Neural crest cell (in vitro differentiated cells): ENCODE measurements around the gene DACH1. TPM values are rescaled to one million over a fixed set of nuclear protein-coding genes. Genes with fewer than 3 reads are reported as not detected.

Experiments
- DNase-seq: peaks from one replicate; pipeline ENCODE4 v3.0.0; 2021; ENCODE audit warnings: low read depth, mixed read lengths, low spot score
- H3K27ac Mint-ChIP-seq: one replicate; pipeline ENCODE4 v1.8.0; 2021; ENCODE audit warnings: mild to moderate bottlenecking, mixed read lengths; ENCODE audit not compliant: unreplicated experiment
- H3K27me3 Mint-ChIP-seq: 2 replicates; pipeline ENCODE4 v1.8.0; 2021; ENCODE audit warnings: low read depth, mild to moderate bottlenecking, mixed read lengths
- H3K36me3 Mint-ChIP-seq: 2 replicates; pipeline ENCODE4 v1.8.0; 2021; ENCODE audit warnings: low read depth, mild to moderate bottlenecking, mixed read lengths
- H3K4me1 Mint-ChIP-seq: 2 replicates; pipeline ENCODE4 v1.8.0; 2021; ENCODE audit warnings: mixed read lengths
- H3K4me3 Mint-ChIP-seq: one replicate; pipeline ENCODE4 v1.8.0; 2021; ENCODE audit warnings: mild to moderate bottlenecking, mixed read lengths
- H3K9me3 Mint-ChIP-seq: 2 replicates; pipeline ENCODE4 v1.8.0; 2021; ENCODE audit warnings: mixed read lengths
- total RNA-seq: library from RNA; stranded (reverse); gene quantifications from 2 replicates; pipeline ENCODE4 v1.2.1, GENCODE V29; 2021
- TF ChIP-seq, protein P1 (sequence below): fragments of 200-600 bp; sonication (generic); conservative IDR thresholded peaks from 2 replicates; pipeline ENCODE4 v1.5.0; 2021; ENCODE audit warnings: antibody characterized with exemption, mild to moderate bottlenecking

The DACH1 gene
- total RNA-seq, 1 donor from 2014 or later: 23.7 TPM

- H3K27me3 Mint-ChIP-seq: no peaks in the 10 kb centered on the region
- peaks cover under 1% of the 10 kb centered on the region for H3K36me3 Mint-ChIP-seq
- TF ChIP-seq, protein P1, sequence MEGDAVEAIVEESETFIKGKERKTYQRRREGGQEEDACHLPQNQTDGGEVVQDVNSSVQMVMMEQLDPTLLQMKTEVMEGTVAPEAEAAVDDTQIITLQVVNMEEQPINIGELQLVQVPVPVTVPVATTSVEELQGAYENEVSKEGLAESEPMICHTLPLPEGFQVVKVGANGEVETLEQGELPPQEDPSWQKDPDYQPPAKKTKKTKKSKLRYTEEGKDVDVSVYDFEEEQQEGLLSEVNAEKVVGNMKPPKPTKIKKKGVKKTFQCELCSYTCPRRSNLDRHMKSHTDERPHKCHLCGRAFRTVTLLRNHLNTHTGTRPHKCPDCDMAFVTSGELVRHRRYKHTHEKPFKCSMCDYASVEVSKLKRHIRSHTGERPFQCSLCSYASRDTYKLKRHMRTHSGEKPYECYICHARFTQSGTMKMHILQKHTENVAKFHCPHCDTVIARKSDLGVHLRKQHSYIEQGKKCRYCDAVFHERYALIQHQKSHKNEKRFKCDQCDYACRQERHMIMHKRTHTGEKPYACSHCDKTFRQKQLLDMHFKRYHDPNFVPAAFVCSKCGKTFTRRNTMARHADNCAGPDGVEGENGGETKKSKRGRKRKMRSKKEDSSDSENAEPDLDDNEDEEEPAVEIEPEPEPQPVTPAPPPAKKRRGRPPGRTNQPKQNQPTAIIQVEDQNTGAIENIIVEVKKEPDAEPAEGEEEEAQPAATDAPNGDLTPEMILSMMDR: no peak
- H3K9me3 Mint-ChIP-seq: no peaks in the 10 kb centered on the region
- DNase-seq: no peak
- no peaks in the 10 kb centered on the region for H3K4me1 Mint-ChIP-seq
- no peak overlapping the region for H3K4me3 Mint-ChIP-seq
- no peak overlapping the region for H3K27ac Mint-ChIP-seq
Measured at GRCh38 chr13:71499235-71499634, 367.8 kb downstream of the DACH1 start.

GRCh38 chr13:71493189-71493588 lies 373.8 kb downstream of the DACH1 start:
- no peak overlapping the region for H3K4me3 Mint-ChIP-seq
- no peak overlapping the region for H3K27ac Mint-ChIP-seq
- no peaks in the 10 kb centered on the region for H3K4me1 Mint-ChIP-seq
- H3K36me3 Mint-ChIP-seq: peaks cover 5% of the 10 kb centered on the region
- H3K9me3 Mint-ChIP-seq: no peaks in the 10 kb centered on the region
- no peaks in the 10 kb centered on the region for H3K27me3 Mint-ChIP-seq
- TF ChIP-seq, protein P1: no peak
- no peak for DNase-seq

DNA sequence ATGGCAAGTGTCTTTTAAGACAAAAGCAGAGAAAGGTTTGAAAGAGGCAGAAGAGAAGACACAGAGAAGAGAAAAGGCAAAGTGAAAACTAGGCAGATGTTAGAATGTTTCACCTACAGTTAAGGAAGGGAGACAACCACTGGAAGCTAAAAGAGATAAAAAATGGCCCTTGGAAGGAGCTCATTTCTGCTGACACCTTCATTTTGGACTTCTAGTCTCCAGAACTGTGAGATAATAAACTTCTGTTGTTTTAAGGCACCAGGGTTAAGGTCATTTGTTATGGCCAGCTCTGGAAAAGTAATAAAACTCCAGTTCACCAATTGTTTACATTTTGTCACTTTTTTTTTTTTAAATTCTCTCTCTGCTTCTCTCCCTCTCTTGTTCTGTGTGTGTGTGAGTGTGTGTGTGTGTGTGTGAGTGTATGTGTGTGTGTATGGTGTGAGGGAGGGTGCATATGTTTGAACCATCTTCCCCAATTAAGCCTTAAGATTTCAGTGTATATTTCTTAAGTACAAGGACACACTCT lies 374.6 kb downstream of the DACH1 start:
- H3K36me3 Mint-ChIP-seq: peaks cover 6% of the 10 kb centered on the region
- no peak for DNase-seq
- H3K9me3 Mint-ChIP-seq: no peaks in the 10 kb centered on the region
- no peak overlapping the region for H3K27ac Mint-ChIP-seq
- no peak overlapping the region for H3K4me3 Mint-ChIP-seq
- no peaks in the 10 kb centered on the region for H3K27me3 Mint-ChIP-seq
- TF ChIP-seq, protein P1: no peak
- H3K4me1 Mint-ChIP-seq: no peaks in the 10 kb centered on the region

DNA sequence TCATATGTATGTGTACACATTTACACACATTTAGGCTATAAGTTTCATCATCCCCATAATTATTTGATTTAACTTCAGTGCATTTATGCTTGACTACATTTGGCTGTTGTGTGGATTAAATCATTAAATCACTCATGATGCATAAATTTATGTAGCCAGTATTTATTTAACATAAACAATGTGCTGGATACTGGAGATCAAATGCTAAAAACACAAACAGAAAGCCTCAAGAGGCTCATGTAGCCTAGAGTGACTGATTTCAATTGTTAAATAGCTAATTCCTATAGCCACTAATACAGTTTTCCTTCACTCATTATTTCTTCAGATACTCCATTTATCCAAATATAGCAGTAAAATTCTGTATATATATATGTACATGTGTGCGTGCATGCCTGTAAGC lies 376.0 kb downstream of the DACH1 start:
- DNase-seq: no peak
- H3K4me3 Mint-ChIP-seq: no peak overlapping the region

DNA sequence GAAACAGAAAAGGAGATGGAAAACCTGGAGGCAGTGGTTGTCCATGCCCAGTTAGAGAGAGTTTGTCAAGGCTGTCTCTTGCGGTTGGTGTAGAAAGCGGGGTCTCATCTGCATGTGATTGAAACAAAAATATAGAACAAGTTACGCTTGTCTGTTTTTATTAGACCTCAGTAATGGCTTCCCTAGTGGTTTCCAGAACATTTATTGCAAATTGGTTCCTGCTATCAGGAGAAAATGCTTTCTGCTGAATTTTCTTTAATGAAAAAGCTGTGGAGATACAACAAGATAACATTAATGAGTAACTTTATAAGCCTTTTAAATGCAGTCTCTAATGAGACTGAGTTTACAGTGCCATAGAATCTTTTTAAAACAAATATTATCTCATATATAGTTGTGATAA lies 378.0 kb downstream of the DACH1 start:
- DNase-seq: no peak
- no peaks in the 10 kb centered on the region for H3K4me1 Mint-ChIP-seq

More for the DNA sequence above, 376.0 kb downstream of the DACH1 start:
- H3K27ac Mint-ChIP-seq: no peak overlapping the region
- H3K9me3 Mint-ChIP-seq: no peaks in the 10 kb centered on the region
- peaks cover 8% of the 10 kb centered on the region for H3K36me3 Mint-ChIP-seq
- no peaks in the 10 kb centered on the region for H3K27me3 Mint-ChIP-seq
- TF ChIP-seq, protein P1: no peak
- no peaks in the 10 kb centered on the region for H3K4me1 Mint-ChIP-seq

More for the DNA sequence above, 378.0 kb downstream of the DACH1 start:
- Mint-ChIP-seq H3K27me3 (no peaks in the 10 kb centered on the region), H3K27ac (peak overlapping the region; percentile 57), H3K4me3 (no peak overlapping the region), H3K9me3 (no peaks in the 10 kb centered on the region), H3K36me3 (peaks cover 9% of the 10 kb centered on the region)
- TF ChIP-seq, protein P1: no peak
